ENCODE data around the gene TRIM40. TPM values are rescaled to one million over a fixed set of nuclear protein-coding genes. Genes with fewer than 3 reads are reported as not detected.

Gene TRIM40
- total and polyA plus RNA-seq, 2 of the 13 experiments (the other 11 are each of a cell fraction or from before 2014, with no cell fraction given), result 0.58 TPM; not detected in 1

DNA sequence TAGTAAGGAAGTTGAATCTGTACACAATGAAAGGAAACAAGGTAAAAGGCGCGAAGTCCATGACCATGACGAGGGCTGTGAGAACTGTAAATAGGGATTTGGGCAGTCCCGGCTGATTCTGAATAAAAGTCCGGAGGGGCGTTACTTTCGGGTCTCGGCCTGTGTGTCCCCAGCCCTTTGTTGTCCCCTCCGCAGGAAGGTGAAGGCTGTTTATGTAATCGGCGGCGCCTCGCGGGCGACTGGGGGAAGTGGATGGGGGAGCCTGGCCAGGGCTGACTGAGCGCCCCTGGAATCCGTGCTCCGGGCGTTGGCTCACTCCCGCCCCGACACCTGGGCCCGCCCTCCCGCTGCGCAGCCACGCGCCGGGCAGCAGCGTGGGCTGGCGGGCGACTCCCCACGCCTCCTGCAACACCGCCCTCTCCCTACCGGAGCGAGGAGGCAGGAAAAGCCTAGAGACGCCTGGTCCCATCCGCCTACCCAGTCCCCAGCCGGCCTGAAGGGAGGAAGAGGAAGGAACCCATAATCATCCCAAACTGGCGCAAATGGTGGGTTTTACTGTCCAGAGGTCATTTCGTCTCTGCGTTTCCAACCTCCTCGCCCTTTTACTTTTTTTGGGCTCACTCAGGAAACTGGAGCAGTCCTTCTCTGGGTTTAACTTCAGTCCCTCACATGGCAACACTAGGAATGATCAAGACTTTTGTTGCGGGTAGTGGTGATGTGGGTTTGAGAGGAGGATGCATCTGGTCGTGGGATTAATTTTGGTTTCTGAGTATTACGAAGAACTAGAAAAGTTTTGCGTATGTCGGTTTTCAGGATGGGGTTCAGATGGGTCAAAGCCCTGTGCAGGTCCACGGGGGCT is 35.1 kb upstream of the TRIM40 start (continued):
- TF ChIP-seq ZNF121 (CRISPR knock-in tag; IDR thresholded peaks at IDR 0.05), result peak; percentile 50; the same call in 1 of the 2 replicates
- TF ChIP-seq, protein P1, sequence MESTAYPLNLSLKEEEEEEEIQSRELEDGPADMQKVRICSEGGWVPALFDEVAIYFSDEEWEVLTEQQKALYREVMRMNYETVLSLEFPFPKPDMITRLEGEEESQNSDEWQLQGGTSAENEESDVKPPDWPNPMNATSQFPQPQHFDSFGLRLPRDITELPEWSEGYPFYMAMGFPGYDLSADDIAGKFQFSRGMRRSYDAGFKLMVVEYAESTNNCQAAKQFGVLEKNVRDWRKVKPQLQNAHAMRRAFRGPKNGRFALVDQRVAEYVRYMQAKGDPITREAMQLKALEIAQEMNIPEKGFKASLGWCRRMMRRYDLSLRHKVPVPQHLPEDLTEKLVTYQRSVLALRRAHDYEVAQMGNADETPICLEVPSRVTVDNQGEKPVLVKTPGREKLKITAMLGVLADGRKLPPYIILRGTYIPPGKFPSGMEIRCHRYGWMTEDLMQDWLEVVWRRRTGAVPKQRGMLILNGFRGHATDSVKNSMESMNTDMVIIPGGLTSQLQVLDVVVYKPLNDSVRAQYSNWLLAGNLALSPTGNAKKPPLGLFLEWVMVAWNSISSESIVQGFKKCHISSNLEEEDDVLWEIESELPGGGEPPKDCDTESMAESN (CRISPR knock-in tag; conservative IDR thresholded peaks at IDR 0.05), result peak; percentile 68; the same call in 1 of the 2 replicates
- TF ChIP-seq TCF7L2 (IDR thresholded peaks at IDR 0.05; ENCODE audit: low read depth, low read length), result no peak
- TF ChIP-seq POLR2A (IDR thresholded peaks at IDR 0.05; ENCODE audit: insufficient read depth in 1 of 2, low read depth in 2 of 2, low read length in 2 of 2), result peak in 1 of 2 experiments; percentile 74; a peak in 2 of 4 replicates
- TF ChIP-seq RBFOX2 (IDR thresholded peaks at IDR 0.05; ENCODE audit: low read depth, low read length), result peak; percentile 60
- TF ChIP-seq, protein P2, sequence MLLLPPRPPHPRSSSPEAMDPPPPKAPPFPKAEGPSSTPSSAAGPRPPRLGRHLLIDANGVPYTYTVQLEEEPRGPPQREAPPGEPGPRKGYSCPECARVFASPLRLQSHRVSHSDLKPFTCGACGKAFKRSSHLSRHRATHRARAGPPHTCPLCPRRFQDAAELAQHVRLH (CRISPR knock-in tag; IDR thresholded peaks at IDR 0.05; ENCODE audit: borderline replicate concordance, low read depth), result no peak
- no peak; the same call in 1 of the 2 replicates for TF ChIP-seq BORCS8-MEF2B (CRISPR knock-in tag; IDR thresholded peaks at IDR 0.05)
- TF ChIP-seq ZNF3 (CRISPR knock-in tag; IDR thresholded peaks at IDR 0.05), result no peak
- no peak for TF ChIP-seq JUNB (CRISPR knock-in tag; IDR thresholded peaks at IDR 0.05; ENCODE audit: borderline replicate concordance)
- no peak for TF ChIP-seq ZFP90 (CRISPR knock-in tag; IDR thresholded peaks at IDR 0.05; ENCODE audit: borderline replicate concordance)
- TF ChIP-seq SMAD3 (CRISPR knock-in tag; IDR thresholded peaks at IDR 0.05), result peak; percentile 83
- no peak for TF ChIP-seq REPIN1 (CRISPR knock-in tag; IDR thresholded peaks at IDR 0.05; ENCODE audit: borderline replicate concordance, low read depth)
- no peak for TF ChIP-seq DR1 (CRISPR knock-in tag; IDR thresholded peaks at IDR 0.05)
- peak; percentile 84; the same call in 1 of the 2 replicates for TF ChIP-seq ZSCAN29 (CRISPR knock-in tag; conservative IDR thresholded peaks at IDR 0.05)
- TF ChIP-seq KLF9 (CRISPR knock-in tag; IDR thresholded peaks at IDR 0.05; ENCODE audit: low read depth), result 0 out of 2 replicates have a peak, but pooled peaks have one; percentile 27
- no peak for TF ChIP-seq PAX8 (CRISPR knock-in tag; IDR thresholded peaks at IDR 0.05; ENCODE audit: borderline replicate concordance)
- peak; percentile 89 for TF ChIP-seq SAP130 (CRISPR knock-in tag; IDR thresholded peaks at IDR 0.05; ENCODE audit: low read depth)
- TF ChIP-seq HNF4A (CRISPR knock-in tag; IDR thresholded peaks at IDR 0.05), result peak; percentile 80
- TF ChIP-seq ZBTB20 (CRISPR knock-in tag; IDR thresholded peaks at IDR 0.05; ENCODE audit: borderline replicate concordance, low read depth), result peak; percentile 76; the same call in 1 of the 2 replicates
- peak; percentile 25; the same call in 1 of the 2 replicates for TF ChIP-seq ZNF230 (CRISPR knock-in tag; IDR thresholded peaks at IDR 0.05)
- TF ChIP-seq TBX2 (CRISPR knock-in tag; IDR thresholded peaks at IDR 0.05; ENCODE audit: borderline replicate concordance), result peak; percentile 93; the same call in 1 of the 2 replicates
- peak; percentile 69; the same call in 1 of the 2 replicates for TF ChIP-seq ZFP36L1 (CRISPR knock-in tag; IDR thresholded peaks at IDR 0.05)
- peak; percentile 47; the same call in 1 of the 2 replicates for TF ChIP-seq NR2C2 (CRISPR knock-in tag; IDR thresholded peaks at IDR 0.05; ENCODE audit: borderline replicate concordance)
- TF ChIP-seq HNF4G (IDR thresholded peaks at IDR 0.05; ENCODE audit: borderline replicate concordance, low read depth, low read length), result peak; percentile 47; the same call in 1 of the 2 replicates
- peak; percentile 76; the same call in 1 of the 2 replicates for TF ChIP-seq HNF4G (CRISPR knock-in tag; IDR thresholded peaks at IDR 0.05; ENCODE audit: borderline replicate concordance, low read depth)
- TF ChIP-seq ZNF879 (CRISPR knock-in tag; IDR thresholded peaks at IDR 0.05), result 0 out of 2 replicates have a peak, but pooled peaks have one; percentile 65
- no peak for TF ChIP-seq MYNN (CRISPR knock-in tag; IDR thresholded peaks at IDR 0.05; ENCODE audit: low read depth)
- TF ChIP-seq NONO (IDR thresholded peaks at IDR 0.05), result no peak
- TF ChIP-seq NONO (CRISPR knock-in tag; conservative IDR thresholded peaks at IDR 0.05), result peak; percentile 36; the same call in 1 of the 2 replicates

All from HepG2 (cell line).